Activated naive CD8-positive, alpha-beta T cell (primary cell): Measurements from ENCODE around the gene C22orf15.

Source experiments
- H3K27ac Mint-ChIP-seq: one replicate; pipeline ENCODE4 v1.8.0; 2021; ENCODE audit warnings: mixed read lengths
- H3K27me3 Mint-ChIP-seq: one replicate; pipeline ENCODE4 v1.8.0; 2021; ENCODE audit warnings: mixed read lengths
- H3K36me3 Mint-ChIP-seq: one replicate; pipeline ENCODE4 v1.8.0; 2021; ENCODE audit warnings: mixed read lengths
- H3K4me1 Mint-ChIP-seq: one replicate; pipeline ENCODE4 v1.8.0; 2021; ENCODE audit warnings: low read depth, mixed read lengths
- H3K4me3 Mint-ChIP-seq: one replicate; pipeline ENCODE4 v1.8.0; 2021; ENCODE audit warnings: mild to moderate bottlenecking, mixed read lengths
- H3K9me3 Mint-ChIP-seq: one replicate; pipeline ENCODE4 v1.8.0; 2021; ENCODE audit warnings: low read depth, mixed read lengths

C22orf15 gene

DNA sequence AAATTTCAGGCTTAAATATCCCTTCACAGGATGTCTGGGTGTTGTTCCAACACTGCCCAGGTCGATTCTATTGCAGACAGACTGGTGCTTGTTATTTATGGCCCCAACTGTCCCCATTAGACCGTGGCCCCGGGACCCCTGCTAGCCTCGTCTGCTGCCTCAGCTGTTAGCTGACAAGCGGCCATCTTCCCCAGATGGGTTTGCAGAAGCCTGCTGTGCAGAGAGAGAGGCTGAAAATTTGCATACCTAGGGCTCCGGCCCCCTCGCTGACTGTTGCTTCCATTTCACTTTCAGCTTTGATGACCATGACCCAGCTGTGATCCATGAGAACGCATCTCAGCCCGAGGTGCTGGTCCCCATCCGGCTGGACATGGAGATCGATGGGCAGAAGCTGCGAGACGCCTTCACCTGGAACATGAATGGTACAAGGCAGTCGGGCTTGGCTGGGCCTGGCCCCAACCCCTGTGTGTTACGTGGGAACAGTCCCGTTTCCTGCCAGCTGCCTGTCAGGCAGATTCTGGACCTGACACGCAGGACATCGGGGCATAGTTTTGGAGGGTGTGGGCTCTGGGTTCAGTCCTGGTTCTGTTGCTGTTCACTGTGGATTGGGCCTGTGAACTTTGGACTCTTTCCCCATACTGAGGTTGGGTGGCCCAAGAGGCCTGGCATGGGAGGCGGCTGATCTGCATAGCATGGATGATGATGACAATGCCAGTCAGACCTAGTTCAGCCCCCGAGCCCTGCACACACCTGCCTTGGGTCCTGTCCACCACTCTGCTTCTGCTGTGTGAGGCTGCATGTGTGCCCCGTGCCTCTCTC is 40.4 kb downstream of the C22orf15 start:
- no peaks in the 10 kb centered on the region for H3K27me3 Mint-ChIP-seq
- H3K4me1 Mint-ChIP-seq: no peaks in the 10 kb centered on the region
- H3K27ac Mint-ChIP-seq: no peak overlapping the region
- H3K36me3 Mint-ChIP-seq: peaks cover 2% of the 10 kb centered on the region
- no peaks in the 10 kb centered on the region for H3K9me3 Mint-ChIP-seq
- no peak overlapping the region for H3K4me3 Mint-ChIP-seq

DNA sequence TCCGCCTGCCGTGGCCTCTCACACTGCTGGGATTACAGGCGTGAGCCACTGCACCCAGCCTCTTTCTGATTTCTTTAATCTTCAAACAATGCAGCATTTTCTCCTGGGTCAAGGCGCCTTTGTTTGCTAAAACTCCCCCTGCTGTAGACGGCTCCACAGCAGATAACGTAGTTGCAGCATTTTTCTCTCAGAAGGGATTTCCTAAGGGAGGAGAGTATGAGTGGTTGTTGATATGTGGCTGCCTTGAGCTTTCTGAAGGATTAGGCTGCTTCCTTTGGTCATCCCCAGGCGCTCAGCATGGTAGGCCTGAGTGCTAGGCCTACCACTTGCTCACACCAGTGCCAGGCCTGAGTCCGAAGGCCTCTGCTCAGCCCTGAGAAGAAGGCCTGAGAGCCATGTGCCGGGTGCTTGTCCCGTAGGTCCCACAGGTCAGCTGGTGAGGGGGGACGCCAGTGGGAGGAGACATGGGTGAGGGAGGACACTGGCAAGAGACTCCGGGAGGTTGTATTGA is 42.0 kb downstream of the C22orf15 start:
- Mint-ChIP-seq H3K27me3 (no peaks in the 10 kb centered on the region), H3K36me3 (peaks cover 2% of the 10 kb centered on the region), H3K27ac (no peak overlapping the region), H3K4me3 (no peak overlapping the region), H3K4me1 (no peaks in the 10 kb centered on the region), H3K9me3 (no peaks in the 10 kb centered on the region)

DNA sequence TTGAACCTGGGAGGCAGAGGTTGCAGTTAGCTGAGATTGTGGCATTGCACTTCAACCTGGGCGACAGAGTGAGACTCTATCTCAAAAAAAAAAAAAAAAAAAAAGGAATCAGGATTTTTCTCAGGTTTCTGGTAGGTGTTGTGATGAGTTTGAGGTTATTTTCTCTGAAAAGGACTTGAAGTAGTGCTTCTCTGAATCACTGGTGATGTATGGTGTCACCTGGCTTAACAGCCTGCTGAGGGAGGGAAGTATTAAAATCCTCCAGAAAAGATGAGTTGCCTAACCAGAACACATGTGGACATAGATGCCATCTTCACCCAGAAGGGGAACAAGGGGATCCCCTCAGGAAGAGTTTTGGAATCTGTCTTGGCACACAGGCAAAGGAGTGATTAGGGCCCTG is 44.0 kb downstream of the C22orf15 start:
- Mint-ChIP-seq H3K9me3 (no peaks in the 10 kb centered on the region), H3K36me3 (peaks cover 7% of the 10 kb centered on the region), H3K4me3 (no peak overlapping the region), H3K27ac (no peak overlapping the region), H3K4me1 (no peaks in the 10 kb centered on the region), H3K27me3 (no peaks in the 10 kb centered on the region)

DNA sequence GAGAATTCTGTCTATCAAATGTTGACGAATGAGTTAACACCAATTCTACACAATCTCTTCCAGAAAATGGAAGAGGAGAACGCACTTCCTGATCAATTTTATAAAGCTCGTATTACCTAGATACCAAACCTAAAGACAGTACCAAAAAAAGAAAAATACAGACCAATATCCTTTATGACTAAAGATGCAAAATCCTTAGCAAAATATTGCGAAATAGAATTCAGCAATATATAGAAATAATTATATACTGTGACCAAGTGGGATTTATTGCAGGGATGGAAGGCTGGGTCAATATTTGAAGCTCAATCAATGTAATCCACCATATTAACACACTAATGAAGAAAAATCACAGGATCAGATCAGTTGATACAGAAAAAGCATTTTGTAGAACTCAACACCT is 49.6 kb downstream of the C22orf15 start:
- H3K4me3 Mint-ChIP-seq: no peak overlapping the region
- no peaks in the 10 kb centered on the region for H3K27me3 Mint-ChIP-seq
- H3K4me1 Mint-ChIP-seq: no peaks in the 10 kb centered on the region
- no peak overlapping the region for H3K27ac Mint-ChIP-seq
- peaks cover 10% of the 10 kb centered on the region for H3K36me3 Mint-ChIP-seq
- no peaks in the 10 kb centered on the region for H3K9me3 Mint-ChIP-seq
